Tibial nerve (tissue), 4 donors: ENCODE results near the gene FGF18. TPM values are rescaled to one million over a fixed set of nuclear protein-coding genes. Genes with fewer than 3 reads are reported as not detected.
"Not testable (repeated sequence)": the region's sequence is repeated elsewhere in the genome, so short reads cannot be mapped to it uniquely, and the experiment has no call there.

Source experiments
- DNase-seq, 2 donors: peaks; one replicate each; pipeline ENCODE4 v3.0.0-alpha.2; 2019; ENCODE audit warnings: low spot score in 2 of 2
- H3K27ac ChIP-seq, 4 donors: fragments of 200-600 bp; sonication (generic) in 3 of 4; one replicate each; pipeline ENCODE4 v1.5.1; 2017 to 2019; ENCODE audit warnings: mild to moderate bottlenecking in 1 of 4
- H3K27me3 ChIP-seq, 2 donors: fragments of 200-600 bp; sonication (generic) in 1 of 2; one replicate each; pipeline versions ENCODE4 v1.5.1 to v1.6.0; 2017 to 2019
- H3K36me3 ChIP-seq, 3 donors: fragments of 200-600 bp; sonication (generic); one replicate each; pipeline ENCODE4 v1.5.1; 2018 to 2019
- H3K4me1 ChIP-seq, 4 donors: fragments of 200-600 bp; sonication (generic) in 3 of 4; one replicate each; pipeline ENCODE4 v1.5.1; 2017 to 2019
- H3K4me3 ChIP-seq, 4 donors: fragments of 200-600 bp; sonication (generic) in 3 of 4; one replicate each; pipeline ENCODE4 v1.5.1; 2017 to 2019; ENCODE audit warnings: mild to moderate bottlenecking in 1 of 4, moderate library complexity in 1 of 4
- H3K9me3 ChIP-seq, 4 donors: fragments of 200-600 bp; sonication (generic) in 3 of 4; one replicate each; pipeline ENCODE4 v1.5.1; 2017 to 2019
- EP300 ChIP-seq, 2 donors: sonication (generic); formaldehyde crosslinking; IDR thresholded peaks; one replicate each; pipeline ENCODE4 v1.6.1; 2017; ENCODE audit warnings: antibody characterized with exemption in 2 of 2, mild to moderate bottlenecking in 1 of 2
- POLR2A ChIP-seq, 2 donors: fragments of 450-650 bp; IDR thresholded peaks; one replicate each; pipeline ENCODE4 v1.6.1; 2017; ENCODE audit warnings: antibody characterized with exemption in 2 of 2, mild to moderate bottlenecking in 2 of 2, moderate library complexity in 2 of 2
- WGBS, 2 donors: methylation state at CpG; one replicate each; pipeline ENCODE4 v1.1.5; 2018; 5-methylcytosine and 5-hydroxymethylcytosine counted together
- total RNA-seq, 4 donors: library from RNA; depleted of rRNA; stranded (reverse); fragments of >200 nt; gene quantifications; one replicate each; pipeline ENCODE4 v1.1.0, GENCODE V29; 2016
- TF ChIP-seq, protein P1 (sequence below), 5 experiments: fragments of 200-600 bp in 3 of 5; fragments of 450-650 bp in 2 of 5; sonication (generic) in 3 of 5; IDR thresholded peaks; one replicate each; pipeline ENCODE4 v1.5.1; 2016 to 2019; ENCODE audit warnings: antibody characterized with exemption in 5 of 5, mild to moderate bottlenecking in 3 of 5, moderate library complexity in 2 of 5

The FGF18 gene, protein sequence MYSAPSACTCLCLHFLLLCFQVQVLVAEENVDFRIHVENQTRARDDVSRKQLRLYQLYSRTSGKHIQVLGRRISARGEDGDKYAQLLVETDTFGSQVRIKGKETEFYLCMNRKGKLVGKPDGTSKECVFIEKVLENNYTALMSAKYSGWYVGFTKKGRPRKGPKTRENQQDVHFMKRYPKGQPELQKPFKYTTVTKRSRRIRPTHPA
- 1 to 10 TPM; 2.4 to 6.9 (median 6.4) TPM for total RNA-seq

GRCh38 chr5:171418982-171419687 is at the start of gene FGF18:
Gene FGF18 (plus strand): TSS chr5:171419647. CDS start chr5:171420200, 553 bp downstream.
- peak in 1 of 2 donors; percentile 23 for DNase-seq
- 0 to 2% methylated on average over 21 to 30 of the region's 74 CpGs for WGBS, 2 donors
- peaks cover 0 to 33% (median 16%) of the 10 kb centered on the region in 4 donors for H3K4me1 ChIP-seq
- no peaks in the 10 kb centered on the region for H3K9me3 ChIP-seq
- peak within 1 kb of the TSS in 2 of 4 donors; percentile 17 to 76 for H3K27ac ChIP-seq
- no peak for TF ChIP-seq EP300 (IDR thresholded peaks at IDR 0.05)
- TF ChIP-seq, protein P1, sequence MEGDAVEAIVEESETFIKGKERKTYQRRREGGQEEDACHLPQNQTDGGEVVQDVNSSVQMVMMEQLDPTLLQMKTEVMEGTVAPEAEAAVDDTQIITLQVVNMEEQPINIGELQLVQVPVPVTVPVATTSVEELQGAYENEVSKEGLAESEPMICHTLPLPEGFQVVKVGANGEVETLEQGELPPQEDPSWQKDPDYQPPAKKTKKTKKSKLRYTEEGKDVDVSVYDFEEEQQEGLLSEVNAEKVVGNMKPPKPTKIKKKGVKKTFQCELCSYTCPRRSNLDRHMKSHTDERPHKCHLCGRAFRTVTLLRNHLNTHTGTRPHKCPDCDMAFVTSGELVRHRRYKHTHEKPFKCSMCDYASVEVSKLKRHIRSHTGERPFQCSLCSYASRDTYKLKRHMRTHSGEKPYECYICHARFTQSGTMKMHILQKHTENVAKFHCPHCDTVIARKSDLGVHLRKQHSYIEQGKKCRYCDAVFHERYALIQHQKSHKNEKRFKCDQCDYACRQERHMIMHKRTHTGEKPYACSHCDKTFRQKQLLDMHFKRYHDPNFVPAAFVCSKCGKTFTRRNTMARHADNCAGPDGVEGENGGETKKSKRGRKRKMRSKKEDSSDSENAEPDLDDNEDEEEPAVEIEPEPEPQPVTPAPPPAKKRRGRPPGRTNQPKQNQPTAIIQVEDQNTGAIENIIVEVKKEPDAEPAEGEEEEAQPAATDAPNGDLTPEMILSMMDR (IDR thresholded peaks at IDR 0.05) = peak in 2 of 5 experiments; percentile 30 to 37
- H3K36me3 ChIP-seq = peaks cover 0 to 5% (median 0%) of the 10 kb centered on the region in 3 donors
- H3K27me3 ChIP-seq = peaks cover 0 to 5% of the 10 kb centered on the region in 2 donors
- peak within 1 kb of the TSS; percentile 28 to 56 (median 32) for H3K4me3 ChIP-seq

- Histone ChIP-seq H3K4me1 (no peaks in the 10 kb centered on the region), H3K27me3 (peaks cover 0 to 10% of the 10 kb centered on the region in 2 donors), H3K4me3 (no peak overlapping the region), H3K9me3 (no peaks in the 10 kb centered on the region), H3K27ac (no peak overlapping the region), H3K36me3 (no peaks in the 10 kb centered on the region)
- WGBS, 2 donors = 94 to 96% methylated on average over 4 of the region's 4 CpGs
- TF ChIP-seq POLR2A (IDR thresholded peaks at IDR 0.05) (no peak), EP300 (IDR thresholded peaks at IDR 0.05) (no peak)
- TF ChIP-seq, protein P1 (IDR thresholded peaks at IDR 0.05) = no peak
- DNase-seq = no peak
Observed at GRCh38 chr5:171369898-171370297, 49.5 kb upstream of the FGF18 start.

DNA sequence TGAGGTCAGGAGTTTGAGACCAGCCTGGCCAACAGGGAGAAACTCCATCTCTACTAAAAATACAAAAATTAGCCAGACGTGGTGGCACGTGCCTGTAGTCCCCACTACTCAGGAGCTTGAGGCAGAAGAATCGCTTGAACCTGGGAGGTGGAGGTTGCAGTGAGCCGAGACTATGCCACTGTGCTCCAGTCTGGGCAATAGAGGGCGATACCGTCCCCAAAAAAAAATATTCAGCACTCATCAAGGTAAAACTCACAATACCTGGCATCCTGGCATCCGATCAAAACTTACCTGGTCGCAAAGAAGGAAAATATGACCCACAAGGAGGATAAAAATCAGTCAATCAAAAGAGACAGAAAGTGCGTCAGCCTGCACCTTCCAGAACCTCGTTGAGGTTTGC is 48.6 kb upstream of the FGF18 start:
- not testable (repeated sequence) for H3K4me1 ChIP-seq, H3K27me3 ChIP-seq, H3K36me3 ChIP-seq, DNase-seq, H3K4me3 ChIP-seq, H3K27ac ChIP-seq, H3K9me3 ChIP-seq
- 47% methylated on average over 10 of the region's 10 CpGs for WGBS, 2 donors

- H3K4me1 ChIP-seq = no peaks in the 10 kb centered on the region
- TF ChIP-seq, protein P1 (IDR thresholded peaks at IDR 0.05) = no peak
- no peak for TF ChIP-seq EP300 (IDR thresholded peaks at IDR 0.05)
- no peak for TF ChIP-seq POLR2A (IDR thresholded peaks at IDR 0.05)
- DNase-seq = no peak
- H3K27me3 ChIP-seq = peaks cover 0 to 10% of the 10 kb centered on the region in 2 donors
- H3K27ac ChIP-seq = no peak overlapping the region
- no peak overlapping the region for H3K4me3 ChIP-seq
- no peaks in the 10 kb centered on the region for H3K36me3 ChIP-seq
- WGBS, 2 donors = 81 to 83% methylated on average over 13 of the region's 13 CpGs
- H3K9me3 ChIP-seq = no peaks in the 10 kb centered on the region
Observed at GRCh38 chr5:171371326-171371725, 48.1 kb upstream of the FGF18 start.

GRCh38 chr5:171379961-171380360 is 39.5 kb upstream of the FGF18 start:
- WGBS, 2 donors = 90 to 93% methylated on average over 7 of the region's 7 CpGs
- H3K4me1 ChIP-seq = no peaks in the 10 kb centered on the region
- H3K36me3 ChIP-seq = no peaks in the 10 kb centered on the region
- H3K9me3 ChIP-seq = no peaks in the 10 kb centered on the region
- no peak overlapping the region for H3K4me3 ChIP-seq
- H3K27me3 ChIP-seq = no peaks in the 10 kb centered on the region
- H3K27ac ChIP-seq = no peak overlapping the region
- TF ChIP-seq, protein P1 (IDR thresholded peaks at IDR 0.05) = no peak
- TF ChIP-seq EP300 (IDR thresholded peaks at IDR 0.05) (no peak), POLR2A (IDR thresholded peaks at IDR 0.05) (no peak)
- DNase-seq = no peak

DNA sequence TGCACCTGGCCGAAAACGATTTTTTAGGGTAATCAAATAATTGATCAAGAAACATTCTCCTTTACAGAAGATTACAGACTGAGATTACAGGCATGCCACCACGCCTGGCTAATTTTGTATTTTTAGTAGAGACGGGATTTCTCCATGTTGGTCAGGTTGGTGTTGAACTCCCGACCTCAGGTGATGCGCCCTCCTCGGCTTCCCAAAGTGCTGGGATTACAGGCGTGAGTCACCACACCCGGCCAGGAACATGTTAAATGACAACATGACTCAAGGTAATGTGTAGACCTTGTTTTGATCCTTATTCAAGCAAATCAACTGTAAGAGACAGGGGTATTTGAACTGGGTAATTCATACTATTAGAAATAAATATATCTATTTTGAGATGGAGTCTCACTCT is 35.0 kb upstream of the FGF18 start:
- DNase-seq, H3K27me3 ChIP-seq, H3K36me3 ChIP-seq, H3K9me3 ChIP-seq, H3K27ac ChIP-seq, H3K4me3 ChIP-seq: not testable (repeated sequence)
- 84 to 92% methylated on average over 9 of the region's 9 CpGs for WGBS, 2 donors
- peaks cover 0 to 17% (median 4%) of the 10 kb centered on the region in 4 donors for H3K4me1 ChIP-seq

GRCh38 chr5:171384999-171385398 is 34.4 kb upstream of the FGF18 start:
- H3K36me3 ChIP-seq, DNase-seq, H3K9me3 ChIP-seq, H3K27ac ChIP-seq, H3K4me3 ChIP-seq, H3K27me3 ChIP-seq: not testable (repeated sequence)
- whole genome bisulfite sequencing, 2 donors = 86 to 88% methylated on average over 3 of the region's 3 CpGs
- peaks cover 0 to 23% (median 9%) of the 10 kb centered on the region in 4 donors for H3K4me1 ChIP-seq
